K562 (cell line): ENCODE results near the gene HMCN2.

Source experiments
- ARID3A ChIP-seq: IDR thresholded peaks from 2 replicates; pipeline ENCODE4 v1.6.1; 2012; ENCODE audit warnings: low read depth, low read length, improper control_type of control experiment, borderline replicate concordance
- CBX8 ChIP-seq: fragments of 200-600 bp; sonication (generic); IDR thresholded peaks from 2 replicates; pipeline ENCODE4 v1.6.1; 2012; ENCODE audit warnings: borderline replicate concordance, mixed run types, low read depth, mild to moderate bottlenecking, moderate library complexity, mixed read lengths, low read length, control low read depth, inconsistent platforms; ENCODE audit not compliant: poor library complexity, severe bottlenecking; ENCODE audit errors: extremely low read depth
- COPS2 ChIP-seq: fragments of 450-650 bp; conservative IDR thresholded peaks from 2 replicates; pipeline ENCODE4 v1.6.1; 2016; ENCODE audit warnings: mild to moderate bottlenecking, moderate library complexity
- CTCF ChIP-seq, 3 experiments: IDR thresholded peaks in 2 of 3; conservative IDR thresholded peaks in 1 of 3; 2 replicates each; pipeline ENCODE4 v1.5.1; 2011 to 2012; ENCODE audit warnings: low read length in 3 of 3, mild to moderate bottlenecking in 3 of 3, control low read depth in 2 of 3, improper control_type of control experiment in 1 of 3, inconsistent platforms in 1 of 3, low read depth in 1 of 3, mixed read lengths in 1 of 3, moderate library complexity in 1 of 3; ENCODE audit not compliant: insufficient read depth in 2 of 3
- ILK ChIP-seq: fragments of 450-650 bp; IDR thresholded peaks from 2 replicates; pipeline ENCODE4 v1.6.1; 2016; ENCODE audit warnings: missing genetic modification characterization, low read depth, mild to moderate bottlenecking, missing compliant biosample characterization, moderate library complexity, borderline replicate concordance
- POU5F1 ChIP-seq: fragments of 150-350 bp; IDR thresholded peaks from 2 replicates; pipeline ENCODE4 v1.6.1; 2014; ENCODE audit warnings: borderline replicate concordance, low read length, low read depth, mild to moderate bottlenecking; ENCODE audit not compliant: partially characterized antibody
- SMARCA5 ChIP-seq: fragments of 450-650 bp; IDR thresholded peaks from 2 replicates; pipeline ENCODE4 v1.6.1; 2016
- SRSF9 ChIP-seq: fragments of 200-400 bp; formaldehyde crosslinking; IDR thresholded peaks from 2 replicates; pipeline ENCODE4 v1.6.1; 2017; ENCODE audit warnings: low read depth, low read length, borderline replicate concordance
- TEAD4 ChIP-seq, 2 experiments: sonication (generic) in 1 of 2; formaldehyde crosslinking in 1 of 2; IDR thresholded peaks; 2 replicates each; pipeline versions ENCODE4 v1.6.1 to v1.8.0; 2012 to 2022; ENCODE audit warnings: borderline replicate concordance in 1 of 2, inconsistent platforms in 1 of 2, low read length in 1 of 2, mild to moderate bottlenecking in 1 of 2, missing genetic modification reagents in 1 of 2
- XRCC4 ChIP-seq: IDR thresholded peaks from one replicate; pipeline ENCODE4 v1.6.1; 2011; ENCODE audit not compliant: insufficient read depth, insufficient read length; ENCODE audit errors: extremely low read depth
- ZBTB7A ChIP-seq: IDR thresholded peaks from 2 replicates; pipeline ENCODE4 v1.6.1; 2011; ENCODE audit warnings: low read depth, mild to moderate bottlenecking, low read length, moderate library complexity, borderline replicate concordance; ENCODE audit not compliant: control insufficient read depth
- ZNF143 ChIP-seq: sonication (generic); formaldehyde crosslinking; IDR thresholded peaks from 2 replicates; pipeline ENCODE4 v1.9.0; 2022; ENCODE audit warnings: mild to moderate bottlenecking, missing genetic modification reagents
- ZNF707 ChIP-seq: fragments of 250-450 bp; sonication (Bioruptor Pico); conservative IDR thresholded peaks from 2 replicates; pipeline ENCODE4 v1.8.0; 2022; ENCODE audit warnings: inconsistent platforms, mild to moderate bottlenecking, moderate library complexity
- ZZZ3 ChIP-seq: fragments of 450-650 bp; IDR thresholded peaks from 2 replicates; pipeline ENCODE4 v1.6.1; 2016; ENCODE audit warnings: antibody characterized with exemption, mild to moderate bottlenecking, moderate library complexity

DNA sequence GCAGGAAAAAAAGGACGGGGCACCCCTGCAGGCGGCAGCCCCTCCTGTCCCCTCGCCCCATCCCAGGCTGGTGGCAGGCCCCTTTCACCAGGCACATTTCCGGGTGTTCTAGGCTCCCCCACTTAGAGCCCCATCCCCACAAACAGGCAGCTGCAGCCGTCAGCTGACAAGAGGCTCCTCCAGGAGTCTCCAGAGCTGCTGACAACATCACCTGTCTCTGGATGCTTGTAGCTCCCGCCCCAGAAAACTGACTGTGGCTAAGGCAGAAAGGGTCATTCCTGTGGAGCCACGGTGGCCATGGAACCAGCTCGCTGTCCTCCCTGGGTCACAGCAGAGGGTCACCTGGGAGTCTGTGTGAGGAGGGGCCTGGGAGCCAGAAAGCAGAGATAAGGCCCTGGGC is 50.9 kb downstream of the HMCN2 start:
- TF ChIP-seq CTCF (IDR thresholded peaks at IDR 0.05 in 2 of 3, conservative IDR thresholded peaks at IDR 0.05 in 1 of 3; ENCODE audit: insufficient read depth in 2 of 3, low read depth in 1 of 3, low read length in 3 of 3) (no peak), ZBTB7A (no peak), TEAD4 (IDR thresholded peaks at IDR 0.05; ENCODE audit: low read length) (no peak), TEAD4 (CRISPR knock-in tag; IDR thresholded peaks at IDR 0.05; ENCODE audit: borderline replicate concordance) (no peak), SMARCA5 (no peak), ILK (tag) (no peak), POU5F1 (no peak), ARID3A (no peak), ZNF143 (no peak), ZZZ3 (no peak), ZNF707 (CRISPR knock-in tag) (no peak), XRCC4 (no peak), COPS2 (no peak), CBX8 (no peak), SRSF9 (no peak)
